HepG2 (cell line): ENCODE data around the gene B3GAT3. TPM values are rescaled to one million over a fixed set of nuclear protein-coding genes. Genes with fewer than 3 reads are reported as not detected.
A peak's percentile ranks its signal among the peaks of the same experiment; 100 is the strongest.

ENCODE experiments used
- ETV6 ChIP-seq: sonication (generic); formaldehyde crosslinking; conservative IDR thresholded peaks from 2 replicates; pipeline ENCODE4 v1.4.0; 2020; ENCODE audit warnings: missing genetic modification reagents
- GATAD2A ChIP-seq: IDR thresholded peaks from 2 replicates; pipeline ENCODE4 v1.6.1; 2016
- HNF1A ChIP-seq, 2 experiments: sonication (generic) in 1 of 2; formaldehyde crosslinking in 1 of 2; IDR thresholded peaks; 2 replicates each; pipeline versions ENCODE4 v1.4.0 to v1.6.1; 2016 to 2020; ENCODE audit warnings: borderline replicate concordance in 1 of 2, low read depth in 1 of 2, mild to moderate bottlenecking in 1 of 2, missing genetic modification reagents in 1 of 2
- MBNL3 ChIP-seq: fragments of 250-450 bp; sonication (Bioruptor Pico); conservative IDR thresholded peaks from 2 replicates; pipeline ENCODE4 v1.8.0; 2022; ENCODE audit warnings: mild to moderate bottlenecking, inconsistent platforms
- SMAD3 ChIP-seq: sonication (generic); formaldehyde crosslinking; IDR thresholded peaks from 2 replicates; pipeline ENCODE4 v1.4.0; 2020; ENCODE audit warnings: missing genetic modification reagents
- SP1 ChIP-seq, 2 experiments: fragments of 450-650 bp in 1 of 2; sonication (generic) in 1 of 2; formaldehyde crosslinking in 1 of 2; IDR thresholded peaks; 2 replicates each; pipeline versions ENCODE4 v1.4.0 to v1.6.1; 2016 to 2020; ENCODE audit warnings: missing genetic modification reagents in 1 of 2
- TRAFD1 ChIP-seq: sonication (generic); formaldehyde crosslinking; IDR thresholded peaks from 2 replicates; pipeline ENCODE4 v1.5.1; 2020; ENCODE audit warnings: missing genetic modification reagents, mild to moderate bottlenecking, borderline replicate concordance
- ZNF543 ChIP-seq: sonication (generic); formaldehyde crosslinking; IDR thresholded peaks from 2 replicates; pipeline ENCODE4 v1.4.0; 2020; ENCODE audit warnings: mild to moderate bottlenecking, missing genetic modification reagents
- ZNF768 ChIP-seq: sonication (generic); formaldehyde crosslinking; IDR thresholded peaks from 2 replicates; pipeline ENCODE4 v1.4.0; 2020; ENCODE audit warnings: missing genetic modification reagents
- ZNF776 ChIP-seq: sonication (generic); formaldehyde crosslinking; IDR thresholded peaks from 2 replicates; pipeline ENCODE4 v1.4.0; 2020; ENCODE audit warnings: mild to moderate bottlenecking, missing genetic modification reagents
- ZNF878 ChIP-seq: sonication (generic); formaldehyde crosslinking; IDR thresholded peaks from 2 replicates; pipeline ENCODE4 v1.8.1; 2023; ENCODE audit warnings: mild to moderate bottlenecking, missing genetic modification reagents, moderate library complexity
- polyA plus RNA-seq, 8 experiments: library from polyadenylated mRNA; depleted of rRNA in 3 of 8; stranded (reverse) in 7 of 8; unstranded in 1 of 8; fragments of >200 nt; fragmentation: Illumina TruSeq in 4 of 8; extraction: Trizol in 4 of 8; gene quantifications; 2 replicates each; pipeline versions ENCODE4 v1.2.1 to v1.2.3, GENCODE V29; 2011 to 2016; ENCODE audit warnings: low read depth in 4 of 8, missing spikeins in 1 of 8, mixed read lengths in 1 of 8; ENCODE audit not compliant: insufficient read depth in 1 of 8
- total RNA-seq, 5 experiments: library from RNA; depleted of rRNA; stranded (reverse); fragments of >200 nt; fragmentation: Illumina TruSeq; extraction: Trizol; gene quantifications; 2 replicates each; pipeline ENCODE4 v1.2.3, GENCODE V29; 2016; ENCODE audit warnings: low read depth in 1 of 5
- TF ChIP-seq, protein P1 (sequence below): sonication (generic); formaldehyde crosslinking; IDR thresholded peaks from 2 replicates; pipeline ENCODE4 v1.8.1; 2022; ENCODE audit warnings: low read depth, mild to moderate bottlenecking, missing genetic modification reagents
- TF ChIP-seq, protein P2 (sequence below): sonication (generic); formaldehyde crosslinking; IDR thresholded peaks from 2 replicates; pipeline ENCODE4 v1.4.0; 2020; ENCODE audit warnings: missing genetic modification reagents

Gene B3GAT3
- total and polyA plus RNA-seq, 2 of the 13 experiments (the other 11 are each of a cell fraction or from before 2014, with no cell fraction given): 21.3 to 26.1 TPM

- peak; percentile 43; the same call in 1 of the 2 replicates for TF ChIP-seq ZNF878
- no peak for TF ChIP-seq TRAFD1
- TF ChIP-seq HNF1A (IDR thresholded peaks at IDR 0.05; ENCODE audit: low read depth): no peak
- no peak for TF ChIP-seq HNF1A (CRISPR knock-in tag; IDR thresholded peaks at IDR 0.05; ENCODE audit: borderline replicate concordance)
- no peak for TF ChIP-seq ZNF543 (CRISPR knock-in tag)
- TF ChIP-seq, protein P1, sequence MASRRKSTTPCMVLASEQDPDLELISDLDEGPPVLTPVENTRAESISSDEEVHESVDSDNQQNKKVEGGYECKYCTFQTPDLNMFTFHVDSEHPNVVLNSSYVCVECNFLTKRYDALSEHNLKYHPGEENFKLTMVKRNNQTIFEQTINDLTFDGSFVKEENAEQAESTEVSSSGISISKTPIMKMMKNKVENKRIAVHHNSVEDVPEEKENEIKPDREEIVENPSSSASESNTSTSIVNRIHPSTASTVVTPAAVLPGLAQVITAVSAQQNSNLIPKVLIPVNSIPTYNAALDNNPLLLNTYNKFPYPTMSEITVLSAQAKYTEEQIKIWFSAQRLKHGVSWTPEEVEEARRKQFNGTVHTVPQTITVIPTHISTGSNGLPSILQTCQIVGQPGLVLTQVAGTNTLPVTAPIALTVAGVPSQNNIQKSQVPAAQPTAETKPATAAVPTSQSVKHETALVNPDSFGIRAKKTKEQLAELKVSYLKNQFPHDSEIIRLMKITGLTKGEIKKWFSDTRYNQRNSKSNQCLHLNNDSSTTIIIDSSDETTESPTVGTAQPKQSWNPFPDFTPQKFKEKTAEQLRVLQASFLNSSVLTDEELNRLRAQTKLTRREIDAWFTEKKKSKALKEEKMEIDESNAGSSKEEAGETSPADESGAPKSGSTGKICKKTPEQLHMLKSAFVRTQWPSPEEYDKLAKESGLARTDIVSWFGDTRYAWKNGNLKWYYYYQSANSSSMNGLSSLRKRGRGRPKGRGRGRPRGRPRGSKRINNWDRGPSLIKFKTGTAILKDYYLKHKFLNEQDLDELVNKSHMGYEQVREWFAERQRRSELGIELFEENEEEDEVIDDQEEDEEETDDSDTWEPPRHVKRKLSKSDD (CRISPR knock-in tag): 0 out of 2 replicates have a peak, but pooled peaks have one; percentile 44
- no peak for TF ChIP-seq SMAD3 (CRISPR knock-in tag)
- TF ChIP-seq, protein P2, sequence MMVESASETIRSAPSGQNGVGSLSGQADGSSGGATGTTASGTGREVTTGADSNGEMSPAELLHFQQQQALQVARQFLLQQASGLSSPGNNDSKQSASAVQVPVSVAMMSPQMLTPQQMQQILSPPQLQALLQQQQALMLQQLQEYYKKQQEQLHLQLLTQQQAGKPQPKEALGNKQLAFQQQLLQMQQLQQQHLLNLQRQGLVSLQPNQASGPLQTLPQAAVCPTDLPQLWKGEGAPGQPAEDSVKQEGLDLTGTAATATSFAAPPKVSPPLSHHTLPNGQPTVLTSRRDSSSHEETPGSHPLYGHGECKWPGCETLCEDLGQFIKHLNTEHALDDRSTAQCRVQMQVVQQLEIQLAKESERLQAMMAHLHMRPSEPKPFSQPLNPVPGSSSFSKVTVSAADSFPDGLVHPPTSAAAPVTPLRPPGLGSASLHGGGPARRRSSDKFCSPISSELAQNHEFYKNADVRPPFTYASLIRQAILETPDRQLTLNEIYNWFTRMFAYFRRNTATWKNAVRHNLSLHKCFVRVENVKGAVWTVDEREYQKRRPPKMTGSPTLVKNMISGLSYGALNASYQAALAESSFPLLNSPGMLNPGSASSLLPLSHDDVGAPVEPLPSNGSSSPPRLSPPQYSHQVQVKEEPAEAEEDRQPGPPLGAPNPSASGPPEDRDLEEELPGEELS (CRISPR knock-in tag): no peak
- TF ChIP-seq MBNL3 (CRISPR knock-in tag): no peak
- TF ChIP-seq GATAD2A (CRISPR knock-in tag): no peak
- no peak for TF ChIP-seq SP1 (IDR thresholded peaks at IDR 0.05)
- peak; percentile 73 for TF ChIP-seq SP1 (CRISPR knock-in tag; IDR thresholded peaks at IDR 0.05)
- TF ChIP-seq ZNF768: no peak
- 0 out of 2 replicates have a peak, but pooled peaks have one; percentile 20 for TF ChIP-seq ETV6 (CRISPR knock-in tag)
- TF ChIP-seq ZNF776 (CRISPR knock-in tag): 0 out of 2 replicates have a peak, but pooled peaks have one; percentile 75
Measured at GRCh38 chr11:62645946-62646824, 24.4 kb upstream of the B3GAT3 start, which contains the start of gene GANAB (continued).
